HCT116 (cell line): Measurements from ENCODE around the gene ST6GALNAC2. TPM values are rescaled to one million over a fixed set of nuclear protein-coding genes. Genes with fewer than 3 reads are reported as not detected.

Experiments
- EZH2phosphoT487 ChIP-seq: fragments of 200-600 bp; IDR thresholded peaks from 2 replicates; pipeline ENCODE4 v1.6.1; 2018; ENCODE audit warnings: antibody characterized with exemption, borderline replicate concordance
- REST ChIP-seq: IDR thresholded peaks from 2 replicates; pipeline ENCODE4 v1.6.1; 2012; ENCODE audit warnings: low read depth
- YY1 ChIP-seq: IDR thresholded peaks from 2 replicates; pipeline ENCODE4 v1.6.1; 2011; ENCODE audit warnings: low read length, low read depth, moderate library complexity, mild to moderate bottlenecking; ENCODE audit not compliant: insufficient replicate concordance; ENCODE audit errors: extremely low read depth
- ZFX ChIP-seq: fragments of 450-650 bp; IDR thresholded peaks from 2 replicates; pipeline ENCODE4 v1.6.1; 2017
- ZNF274 ChIP-seq: fragments of 200-500 bp; sonication (Bioruptor generic); IDR thresholded peaks from 2 replicates; pipeline ENCODE4 v1.6.1; 2014; ENCODE audit warnings: mild to moderate bottlenecking, low read depth, low read length, inconsistent platforms
- total RNA-seq: library from RNA; stranded (reverse); gene quantifications from one replicate; pipeline ENCODE4 v1.2.1, GENCODE V29; 2021; ENCODE audit not compliant: unreplicated experiment
- TF ChIP-seq, protein P1 (sequence below): IDR thresholded peaks from 2 replicates; pipeline ENCODE4 v1.6.1; 2011; ENCODE audit warnings: mild to moderate bottlenecking, low read length, moderate library complexity; ENCODE audit not compliant: insufficient replicate concordance; ENCODE audit errors: extremely low read depth

The ST6GALNAC2 gene
- total RNA-seq, 1 experiment from 2014 or later: 14.7 TPM

DNA sequence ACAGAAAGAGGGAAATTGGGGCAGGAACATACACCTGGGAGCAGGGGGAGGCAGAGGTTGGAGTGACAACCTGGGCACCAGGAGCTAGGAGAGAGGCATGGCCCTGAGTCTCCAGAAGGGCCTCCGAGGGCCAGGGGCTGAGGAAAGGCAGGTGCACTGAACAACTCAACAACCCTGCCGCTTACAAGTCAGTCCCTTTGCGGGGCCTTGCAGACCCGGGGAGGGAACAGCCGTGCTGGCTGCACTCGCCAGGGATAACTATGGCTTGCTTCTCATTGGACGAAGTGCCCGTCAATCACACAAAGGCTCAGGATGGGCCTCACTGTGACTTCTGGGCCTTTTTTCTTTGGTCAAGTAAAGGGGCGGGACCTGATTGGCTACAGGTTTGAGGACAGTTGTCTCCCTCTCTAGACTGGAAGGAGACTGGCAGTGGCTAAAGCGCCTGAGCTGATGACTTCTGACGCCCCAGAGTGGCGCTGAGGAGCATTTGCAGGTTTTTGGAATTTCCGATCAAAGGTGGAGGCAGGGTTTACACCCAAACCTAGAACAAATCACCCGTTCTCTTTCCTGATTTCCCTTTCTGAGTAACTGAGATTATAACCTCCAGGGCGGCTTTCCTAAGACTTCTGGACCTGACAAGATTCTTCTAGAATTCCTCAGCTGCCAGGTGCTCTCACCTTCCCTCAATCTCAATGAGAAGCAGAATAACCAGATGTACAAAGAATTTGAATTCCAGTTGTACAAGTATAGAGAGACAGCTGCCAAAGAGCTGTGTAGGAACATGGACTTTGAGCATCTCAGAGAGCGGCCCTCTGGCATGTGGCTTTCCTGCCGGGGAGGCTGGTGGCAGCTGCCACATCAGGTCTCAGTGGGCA is 27.6 kb upstream of the ST6GALNAC2 start (continued):
- TF ChIP-seq REST: no peak
- peak; percentile 18; the same call in 1 of the 2 replicates for TF ChIP-seq ZFX
- no peak for TF ChIP-seq ZNF274
- TF ChIP-seq EZH2phosphoT487: no peak
- TF ChIP-seq, protein P1, sequence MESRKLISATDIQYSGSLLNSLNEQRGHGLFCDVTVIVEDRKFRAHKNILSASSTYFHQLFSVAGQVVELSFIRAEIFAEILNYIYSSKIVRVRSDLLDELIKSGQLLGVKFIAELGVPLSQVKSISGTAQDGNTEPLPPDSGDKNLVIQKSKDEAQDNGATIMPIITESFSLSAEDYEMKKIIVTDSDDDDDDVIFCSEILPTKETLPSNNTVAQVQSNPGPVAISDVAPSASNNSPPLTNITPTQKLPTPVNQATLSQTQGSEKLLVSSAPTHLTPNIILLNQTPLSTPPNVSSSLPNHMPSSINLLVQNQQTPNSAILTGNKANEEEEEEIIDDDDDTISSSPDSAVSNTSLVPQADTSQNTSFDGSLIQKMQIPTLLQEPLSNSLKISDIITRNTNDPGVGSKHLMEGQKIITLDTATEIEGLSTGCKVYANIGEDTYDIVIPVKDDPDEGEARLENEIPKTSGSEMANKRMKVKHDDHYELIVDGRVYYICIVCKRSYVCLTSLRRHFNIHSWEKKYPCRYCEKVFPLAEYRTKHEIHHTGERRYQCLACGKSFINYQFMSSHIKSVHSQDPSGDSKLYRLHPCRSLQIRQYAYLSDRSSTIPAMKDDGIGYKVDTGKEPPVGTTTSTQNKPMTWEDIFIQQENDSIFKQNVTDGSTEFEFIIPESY: no peak
- peak; percentile 52 for TF ChIP-seq YY1
